ENCODE measurements around the gene MYO10.

The MYO10 gene

GRCh38 chr5:16612007-16612406, 324.1 kb downstream of the MYO10 start:
- no peak for TF ChIP-seq CTCF (IDR thresholded peaks at IDR 0.05)
- H3K27ac Mint-ChIP-seq = no peak overlapping the region
- peaks cover 34% of the 10 kb centered on the region for H3K27me3 Mint-ChIP-seq (ENCODE audit: low read depth, poor library complexity)
- H3K9me3 Mint-ChIP-seq = peaks cover 7% of the 10 kb centered on the region
- H3K4me3 Mint-ChIP-seq = no peak overlapping the region
- H3K4me1 Mint-ChIP-seq = peaks cover 14% of the 10 kb centered on the region
- H3K36me3 Mint-ChIP-seq (ENCODE audit: low read depth) = peaks cover 4% of the 10 kb centered on the region
- no peak for DNase-seq
